ENCODE measurements around the gene STRIP1.

- TF ChIP-seq REST (IDR thresholded peaks at IDR 0.05; ENCODE audit: low read depth, low read length) (no peak), MXI1 (IDR thresholded peaks at IDR 0.05; ENCODE audit: low read depth, low read length) (no peak), RAD51 (IDR thresholded peaks at IDR 0.05) (no peak), TCF7 (IDR thresholded peaks at IDR 0.05; ENCODE audit: borderline replicate concordance) (no peak), ZNF592 (IDR thresholded peaks at IDR 0.05) (no peak), NFIC (IDR thresholded peaks at IDR 0.05; ENCODE audit: low read depth, low read length) (no peak)
These were observed 15.6 kb downstream of the STRIP1 start for GRCh38 chr1:110049801-110050601.
